ENCODE results near the gene PCDHA11.
"Not testable (repeated sequence)": the region's sequence is repeated elsewhere in the genome, so short reads cannot be mapped to it uniquely, and the experiment has no call there.

PCDHA11 gene

GRCh38 chr5:140855772-140856674 is 12.7 kb upstream of the PCDHA11 start, which contains the start of gene PCDHA10:
Gene PCDHA10 (plus strand): TSS chr5:140855897. CDS start chr5:140856049, 152 bp downstream.
- DNase-seq: no peak

- DNase-seq: no peak
Measured at GRCh38 chr5:140857177-140857986, 11.4 kb upstream of the PCDHA11 start.

- DNase-seq: no peak
Measured at GRCh38 chr5:140857987-140858240, 10.8 kb upstream of the PCDHA11 start.

- DNase-seq: no peak
Measured at GRCh38 chr5:140862441-140863295, 6.1 kb upstream of the PCDHA11 start.

GRCh38 chr5:140869555-140869886 is 764 bp downstream of the PCDHA11 start:
- DNase-seq: no peak

- no peak for DNase-seq
Measured at GRCh38 chr5:140870221-140871201, 1.8 kb downstream of the PCDHA11 start.

GRCh38 chr5:140875085-140876065 is 6.6 kb downstream of the PCDHA11 start, which contains the start of gene PCDHA12:
Gene PCDHA12 (plus strand): TSS chr5:140875308. CDS start chr5:140875473, 165 bp downstream.
- DNase-seq: no peak

- DNase-seq: not testable (repeated sequence)
Measured at GRCh38 chr5:140876541-140877261, 7.9 kb downstream of the PCDHA11 start.

GRCh38 chr5:140877262-140877581 is 8.5 kb downstream of the PCDHA11 start:
- DNase-seq: no peak

- no peak for DNase-seq
Measured at GRCh38 chr5:140881889-140882590, 13.3 kb downstream of the PCDHA11 start, which contains the start of gene PCDHA13. Gene PCDHA13 (plus strand): TSS chr5:140882124. CDS start chr5:140882269, 145 bp downstream.

- DNase-seq: no peak
Measured at GRCh38 chr5:140882591-140882899, 13.8 kb downstream of the PCDHA11 start.

- DNase-seq: no peak
Measured at GRCh38 chr5:140883373-140883772, 14.6 kb downstream of the PCDHA11 start.

- no peak for DNase-seq
Measured at GRCh38 chr5:140883927-140884697, 15.4 kb downstream of the PCDHA11 start.

- no peak for DNase-seq
Measured at GRCh38 chr5:140916325-140916724, 47.6 kb downstream of the PCDHA11 start.
